NCI-H146 (cell line): ENCODE measurements around the gene PCDHGC3.

Experiments
- DNase-seq: peaks from one replicate; lab custom pipeline; 2025; lab: John Stamatoyannopoulos, UW

The PCDHGC3 gene

DNA sequence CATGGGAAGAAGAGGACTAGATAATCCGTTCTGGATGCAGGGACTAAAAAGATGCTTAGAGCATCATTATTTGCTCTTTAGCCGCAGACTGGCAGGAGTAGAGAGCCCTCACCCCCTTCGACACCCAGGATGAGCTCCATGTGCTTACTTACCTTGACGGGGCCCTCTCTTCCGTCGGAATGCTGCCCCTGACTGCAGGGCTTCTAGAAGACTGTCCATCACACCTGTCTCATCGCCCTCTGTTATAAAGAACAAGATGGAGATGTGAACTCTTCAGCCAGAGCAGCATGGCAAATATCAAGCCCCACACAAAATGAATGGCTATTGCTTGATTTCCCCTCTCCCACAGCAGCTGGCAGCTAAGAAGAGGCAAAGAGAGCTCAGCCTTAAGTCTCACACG, 48.2 kb downstream of the PCDHGC3 start:
- DNase-seq: no peak

DNA sequence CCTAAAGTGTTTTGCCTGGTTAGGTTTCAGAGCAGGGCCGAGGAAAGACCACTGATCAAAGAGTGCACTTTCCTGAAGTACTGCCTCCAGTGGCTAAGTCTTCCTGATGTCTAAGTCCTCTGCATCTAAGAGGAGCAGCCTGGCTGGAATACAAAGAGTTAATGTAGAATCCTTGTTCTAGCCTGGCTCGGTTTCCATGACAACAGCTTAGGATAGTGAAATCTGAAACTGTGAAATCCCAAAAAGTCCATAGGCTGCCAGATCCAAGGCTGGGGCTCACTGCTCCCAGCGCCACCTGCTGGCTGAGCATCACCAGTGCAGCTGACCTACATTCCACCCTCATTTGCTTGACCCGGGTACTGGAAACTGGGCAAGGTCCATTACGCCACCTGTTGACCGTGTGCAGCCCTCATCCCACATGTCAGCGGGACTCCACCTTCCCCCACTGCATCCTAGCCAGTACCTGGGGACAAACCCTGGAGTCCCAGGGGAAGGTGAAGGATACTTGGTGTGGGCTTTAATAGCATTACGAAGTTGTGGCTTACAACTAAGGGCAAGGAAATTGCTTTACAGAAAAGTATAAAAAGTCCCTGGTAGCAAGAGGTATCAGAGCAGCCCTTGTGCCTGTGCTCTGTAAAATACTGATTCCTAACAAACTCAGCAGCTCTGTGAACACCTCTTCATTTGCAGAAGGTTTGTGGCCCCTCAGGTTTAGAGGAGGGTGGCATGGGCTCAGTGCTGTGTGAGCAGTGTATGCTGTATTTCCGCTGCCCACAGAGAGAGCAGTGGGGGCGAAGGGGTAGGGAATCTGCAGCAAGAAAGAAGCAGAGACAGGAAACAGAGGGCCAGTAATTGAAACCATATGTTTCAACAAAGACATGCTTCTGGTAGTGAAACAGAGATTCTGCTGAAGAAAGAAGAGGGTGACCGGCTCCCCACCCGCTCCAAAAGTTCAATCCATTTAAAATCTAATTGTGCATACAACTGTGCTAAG, 49.1 kb downstream of the PCDHGC3 start:
- DNase-seq: peak; percentile 78

DNA sequence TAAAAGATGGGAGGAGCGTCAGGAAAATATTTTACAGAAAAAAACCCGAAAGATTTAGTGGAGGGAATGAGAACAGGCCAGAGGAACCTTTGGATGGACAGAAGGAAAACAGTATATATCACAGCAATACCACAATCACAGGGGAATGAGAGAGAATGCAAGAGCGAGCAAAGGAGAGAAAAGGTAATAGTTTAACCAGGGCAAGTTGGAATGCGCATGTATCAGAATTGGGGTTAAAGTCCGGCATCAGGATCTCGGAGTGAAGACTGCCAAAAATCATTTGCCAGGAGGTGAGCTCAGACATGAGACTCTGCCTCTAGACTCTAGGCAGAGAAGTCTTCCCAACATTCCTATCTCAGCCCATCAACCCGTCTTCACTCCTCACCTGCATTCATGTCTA, 49.9 kb downstream of the PCDHGC3 start:
- no peak for DNase-seq

DNA sequence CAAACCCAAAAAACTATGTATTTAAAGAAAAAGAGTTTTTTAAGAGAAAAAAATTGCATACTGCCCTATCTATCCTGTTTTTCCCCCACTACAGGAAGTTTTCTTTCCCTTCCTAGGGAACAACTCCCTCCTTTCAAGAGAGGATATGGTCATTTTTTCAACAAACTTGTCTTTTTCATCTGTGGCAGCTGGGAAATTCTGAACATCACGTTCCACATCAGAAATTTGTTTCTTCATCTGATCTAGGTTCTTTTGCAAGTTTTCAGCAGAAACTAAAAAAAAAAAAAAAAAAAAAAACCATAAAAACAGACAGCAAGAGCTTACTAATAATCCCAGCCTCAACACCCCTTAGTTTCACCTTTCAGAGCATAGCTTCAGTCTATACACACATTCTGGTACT, 51.7 kb downstream of the PCDHGC3 start:
- no peak for DNase-seq
